ENCODE measurements around the gene BCAP29. TPM values are rescaled to one million over a fixed set of nuclear protein-coding genes. Genes with fewer than 3 reads are reported as not detected.
A peak's percentile ranks its signal among the peaks of the same experiment; 100 is the strongest.

Gene BCAP29
- total and polyA plus RNA-seq, 9 of the 15 experiments (the other 6 are each of a cell fraction or from before 2014, with no cell fraction given), result 63.4 to 137 (median 79.7) TPM

- TF ChIP-seq, protein P1, sequence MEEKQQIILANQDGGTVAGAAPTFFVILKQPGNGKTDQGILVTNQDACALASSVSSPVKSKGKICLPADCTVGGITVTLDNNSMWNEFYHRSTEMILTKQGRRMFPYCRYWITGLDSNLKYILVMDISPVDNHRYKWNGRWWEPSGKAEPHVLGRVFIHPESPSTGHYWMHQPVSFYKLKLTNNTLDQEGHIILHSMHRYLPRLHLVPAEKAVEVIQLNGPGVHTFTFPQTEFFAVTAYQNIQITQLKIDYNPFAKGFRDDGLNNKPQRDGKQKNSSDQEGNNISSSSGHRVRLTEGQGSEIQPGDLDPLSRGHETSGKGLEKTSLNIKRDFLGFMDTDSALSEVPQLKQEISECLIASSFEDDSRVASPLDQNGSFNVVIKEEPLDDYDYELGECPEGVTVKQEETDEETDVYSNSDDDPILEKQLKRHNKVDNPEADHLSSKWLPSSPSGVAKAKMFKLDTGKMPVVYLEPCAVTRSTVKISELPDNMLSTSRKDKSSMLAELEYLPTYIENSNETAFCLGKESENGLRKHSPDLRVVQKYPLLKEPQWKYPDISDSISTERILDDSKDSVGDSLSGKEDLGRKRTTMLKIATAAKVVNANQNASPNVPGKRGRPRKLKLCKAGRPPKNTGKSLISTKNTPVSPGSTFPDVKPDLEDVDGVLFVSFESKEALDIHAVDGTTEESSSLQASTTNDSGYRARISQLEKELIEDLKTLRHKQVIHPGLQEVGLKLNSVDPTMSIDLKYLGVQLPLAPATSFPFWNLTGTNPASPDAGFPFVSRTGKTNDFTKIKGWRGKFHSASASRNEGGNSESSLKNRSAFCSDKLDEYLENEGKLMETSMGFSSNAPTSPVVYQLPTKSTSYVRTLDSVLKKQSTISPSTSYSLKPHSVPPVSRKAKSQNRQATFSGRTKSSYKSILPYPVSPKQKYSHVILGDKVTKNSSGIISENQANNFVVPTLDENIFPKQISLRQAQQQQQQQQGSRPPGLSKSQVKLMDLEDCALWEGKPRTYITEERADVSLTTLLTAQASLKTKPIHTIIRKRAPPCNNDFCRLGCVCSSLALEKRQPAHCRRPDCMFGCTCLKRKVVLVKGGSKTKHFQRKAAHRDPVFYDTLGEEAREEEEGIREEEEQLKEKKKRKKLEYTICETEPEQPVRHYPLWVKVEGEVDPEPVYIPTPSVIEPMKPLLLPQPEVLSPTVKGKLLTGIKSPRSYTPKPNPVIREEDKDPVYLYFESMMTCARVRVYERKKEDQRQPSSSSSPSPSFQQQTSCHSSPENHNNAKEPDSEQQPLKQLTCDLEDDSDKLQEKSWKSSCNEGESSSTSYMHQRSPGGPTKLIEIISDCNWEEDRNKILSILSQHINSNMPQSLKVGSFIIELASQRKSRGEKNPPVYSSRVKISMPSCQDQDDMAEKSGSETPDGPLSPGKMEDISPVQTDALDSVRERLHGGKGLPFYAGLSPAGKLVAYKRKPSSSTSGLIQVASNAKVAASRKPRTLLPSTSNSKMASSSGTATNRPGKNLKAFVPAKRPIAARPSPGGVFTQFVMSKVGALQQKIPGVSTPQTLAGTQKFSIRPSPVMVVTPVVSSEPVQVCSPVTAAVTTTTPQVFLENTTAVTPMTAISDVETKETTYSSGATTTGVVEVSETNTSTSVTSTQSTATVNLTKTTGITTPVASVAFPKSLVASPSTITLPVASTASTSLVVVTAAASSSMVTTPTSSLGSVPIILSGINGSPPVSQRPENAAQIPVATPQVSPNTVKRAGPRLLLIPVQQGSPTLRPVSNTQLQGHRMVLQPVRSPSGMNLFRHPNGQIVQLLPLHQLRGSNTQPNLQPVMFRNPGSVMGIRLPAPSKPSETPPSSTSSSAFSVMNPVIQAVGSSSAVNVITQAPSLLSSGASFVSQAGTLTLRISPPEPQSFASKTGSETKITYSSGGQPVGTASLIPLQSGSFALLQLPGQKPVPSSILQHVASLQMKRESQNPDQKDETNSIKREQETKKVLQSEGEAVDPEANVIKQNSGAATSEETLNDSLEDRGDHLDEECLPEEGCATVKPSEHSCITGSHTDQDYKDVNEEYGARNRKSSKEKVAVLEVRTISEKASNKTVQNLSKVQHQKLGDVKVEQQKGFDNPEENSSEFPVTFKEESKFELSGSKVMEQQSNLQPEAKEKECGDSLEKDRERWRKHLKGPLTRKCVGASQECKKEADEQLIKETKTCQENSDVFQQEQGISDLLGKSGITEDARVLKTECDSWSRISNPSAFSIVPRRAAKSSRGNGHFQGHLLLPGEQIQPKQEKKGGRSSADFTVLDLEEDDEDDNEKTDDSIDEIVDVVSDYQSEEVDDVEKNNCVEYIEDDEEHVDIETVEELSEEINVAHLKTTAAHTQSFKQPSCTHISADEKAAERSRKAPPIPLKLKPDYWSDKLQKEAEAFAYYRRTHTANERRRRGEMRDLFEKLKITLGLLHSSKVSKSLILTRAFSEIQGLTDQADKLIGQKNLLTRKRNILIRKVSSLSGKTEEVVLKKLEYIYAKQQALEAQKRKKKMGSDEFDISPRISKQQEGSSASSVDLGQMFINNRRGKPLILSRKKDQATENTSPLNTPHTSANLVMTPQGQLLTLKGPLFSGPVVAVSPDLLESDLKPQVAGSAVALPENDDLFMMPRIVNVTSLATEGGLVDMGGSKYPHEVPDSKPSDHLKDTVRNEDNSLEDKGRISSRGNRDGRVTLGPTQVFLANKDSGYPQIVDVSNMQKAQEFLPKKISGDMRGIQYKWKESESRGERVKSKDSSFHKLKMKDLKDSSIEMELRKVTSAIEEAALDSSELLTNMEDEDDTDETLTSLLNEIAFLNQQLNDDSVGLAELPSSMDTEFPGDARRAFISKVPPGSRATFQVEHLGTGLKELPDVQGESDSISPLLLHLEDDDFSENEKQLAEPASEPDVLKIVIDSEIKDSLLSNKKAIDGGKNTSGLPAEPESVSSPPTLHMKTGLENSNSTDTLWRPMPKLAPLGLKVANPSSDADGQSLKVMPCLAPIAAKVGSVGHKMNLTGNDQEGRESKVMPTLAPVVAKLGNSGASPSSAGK (IDR thresholded peaks at IDR 0.05), result peak; percentile 71
- TF ChIP-seq, protein P2, sequence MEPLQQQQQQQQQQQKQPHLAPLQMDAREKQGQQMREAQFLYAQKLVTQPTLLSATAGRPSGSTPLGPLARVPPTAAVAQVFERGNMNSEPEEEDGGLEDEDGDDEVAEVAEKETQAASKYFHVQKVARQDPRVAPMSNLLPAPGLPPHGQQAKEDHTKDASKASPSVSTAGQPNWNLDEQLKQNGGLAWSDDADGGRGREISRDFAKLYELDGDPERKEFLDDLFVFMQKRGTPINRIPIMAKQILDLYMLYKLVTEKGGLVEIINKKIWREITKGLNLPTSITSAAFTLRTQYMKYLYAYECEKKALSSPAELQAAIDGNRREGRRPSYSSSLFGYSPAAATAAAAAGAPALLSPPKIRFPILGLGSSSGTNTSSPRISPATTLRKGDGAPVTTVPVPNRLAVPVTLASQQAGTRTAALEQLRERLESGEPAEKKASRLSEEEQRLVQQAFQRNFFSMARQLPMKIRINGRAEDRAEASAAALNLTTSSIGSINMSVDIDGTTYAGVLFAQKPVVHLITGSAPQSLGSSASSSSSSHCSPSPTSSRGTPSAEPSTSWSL (CRISPR knock-in tag; IDR thresholded peaks at IDR 0.05; ENCODE audit: borderline replicate concordance), result 0 out of 2 replicates have a peak, but pooled peaks have one; percentile 18
- TF ChIP-seq ZNF75A (CRISPR knock-in tag; IDR thresholded peaks at IDR 0.05), result no peak
- no peak for TF ChIP-seq IRF1 (CRISPR knock-in tag; IDR thresholded peaks at IDR 0.05; ENCODE audit: borderline replicate concordance)
- TF ChIP-seq NR2F6 (CRISPR knock-in tag; IDR thresholded peaks at IDR 0.05), result 0 out of 2 replicates have a peak, but pooled peaks have one; percentile 40
- no peak for TF ChIP-seq ZNF561 (CRISPR knock-in tag; conservative IDR thresholded peaks at IDR 0.05)
- TF ChIP-seq ZNF395 (CRISPR knock-in tag; IDR thresholded peaks at IDR 0.05), result no peak; the same call in 1 of the 2 replicates
Measured at GRCh38 chr7:107563775-107564552, 16.1 kb upstream of the BCAP29 start, which contains the start of the genes COG5 and DUS4L (continued).
